Measurements from ENCODE around the gene THSD7A.

GRCh38 chr7:11379641-11380040 is 452.4 kb downstream of the THSD7A start:
- TF ChIP-seq CTCF (CRISPR knock-in tag; IDR thresholded peaks at IDR 0.05) = no peak
- TF ChIP-seq POLR2A (IDR thresholded peaks at IDR 0.05; ENCODE audit: insufficient read depth in 1 of 2, low read depth in 2 of 2, low read length in 2 of 2) = no peak
- TF ChIP-seq ARID5B (CRISPR knock-in tag; IDR thresholded peaks at IDR 0.05) = no peak
- TF ChIP-seq RFX3 (CRISPR knock-in tag; IDR thresholded peaks at IDR 0.05) = no peak
